IMR-90 (cell line): ENCODE measurements around the gene SLC12A6. TPM values are rescaled to one million over a fixed set of nuclear protein-coding genes. Genes with fewer than 3 reads are reported as not detected.
A peak's percentile ranks its signal among the peaks of the same experiment; 100 is the strongest.

ENCODE experiments used
- ATAC-seq: fragments of 200-7000 bp; cut with Tn5 transposase; 2 replicates; pipeline ENCODE4 v1.9.1; 2020; ENCODE audit warnings: low read depth, mild to moderate bottlenecking, moderate library complexity
- BruUV-seq: library from RNA; stranded (reverse); fragments of 400-500 nt; replicated peaks from 2 replicates; lab custom pipeline; 2021; lab: Mats Ljungman, UMichigan
- CTCF ChIA-PET: fragments of 300-600 bp; formaldehyde crosslinking; extraction: SDS; loops from one replicate; lab custom pipeline; 2021; ENCODE audit warnings: antibody characterized with exemption; lab: Yijun Ruan, JAX
- POLR2A ChIA-PET: fragments of 300-600 bp; sonication (Branson Sonifier 250); formaldehyde crosslinking; loops from one replicate; lab custom pipeline; 2022; ENCODE audit warnings: antibody characterized with exemption; ENCODE audit not compliant: unreplicated experiment; lab: Charles Lee
- DNase-seq: peaks from one replicate; pipeline ENCODE4 v3.0.0; 2013
- H2AFZ ChIP-seq: replicated peaks from 2 replicates; pipeline ENCODE3; 2013; ENCODE audit warnings: low read length, mild to moderate bottlenecking; ENCODE audit not compliant: poor library complexity
- H2AK5ac ChIP-seq: 2 replicates; pipeline ENCODE4 v1.6.1; 2013; ENCODE audit warnings: low read depth, low read length, inconsistent platforms
- H2AK9ac ChIP-seq: replicated peaks from 2 replicates; pipeline ENCODE3; 2013; ENCODE audit warnings: mild to moderate bottlenecking, low read depth, low read length, moderate library complexity; ENCODE audit not compliant: poor library complexity
- H2BK120ac ChIP-seq: 2 replicates; pipeline ENCODE4 v1.6.1; 2013; ENCODE audit warnings: low read depth, low read length, inconsistent platforms
- H2BK15ac ChIP-seq: 3 replicates; pipeline ENCODE4 v1.6.1; 2013; ENCODE audit warnings: low read depth, low read length, inconsistent platforms
- H2BK20ac ChIP-seq: 2 replicates; pipeline ENCODE4 v1.6.1; 2013; ENCODE audit warnings: low read depth, mild to moderate bottlenecking, inconsistent platforms, low read length, moderate library complexity
- H2BK5ac ChIP-seq: 2 replicates; pipeline ENCODE4 v1.6.1; 2013; ENCODE audit warnings: mild to moderate bottlenecking, low read depth, low read length, inconsistent platforms; ENCODE audit not compliant: poor library complexity, severe bottlenecking
- H3K14ac ChIP-seq: replicated peaks from 2 replicates; pipeline ENCODE4 v1.6.1; 2013; ENCODE audit warnings: low read depth, low read length, inconsistent platforms
- H3K18ac ChIP-seq: 2 replicates; pipeline ENCODE4 v1.6.1; 2013; ENCODE audit warnings: low read depth, low read length, control low read depth
- H3K23ac ChIP-seq: 2 replicates; pipeline ENCODE4 v1.6.1; 2013; ENCODE audit warnings: low read depth, low read length, inconsistent platforms
- H3K27ac ChIP-seq: 2 replicates; pipeline ENCODE4 v1.5.1; 2013; ENCODE audit warnings: mild to moderate bottlenecking, control low read depth, low read length; ENCODE audit not compliant: insufficient read depth
- H3K27me3 ChIP-seq: 2 replicates; pipeline ENCODE4 v1.6.1; 2013; ENCODE audit warnings: low read length; ENCODE audit not compliant: control insufficient read depth, insufficient read depth
- H3K36me3 ChIP-seq: 2 replicates; pipeline ENCODE4 v1.6.1; 2013; ENCODE audit warnings: low read length, mixed read lengths; ENCODE audit not compliant: control insufficient read depth, insufficient read depth
- H3K4ac ChIP-seq: 2 replicates; pipeline ENCODE4 v1.6.1; 2013; ENCODE audit warnings: low read depth, low read length, inconsistent platforms
- H3K4me1 ChIP-seq: 2 replicates; pipeline ENCODE4 v1.6.1; 2013; ENCODE audit warnings: low read length, mixed read lengths; ENCODE audit not compliant: control insufficient read depth, insufficient read depth
- H3K4me2 ChIP-seq: 2 replicates; pipeline ENCODE4 v1.6.1; 2013; ENCODE audit warnings: low read depth, mild to moderate bottlenecking, control low read depth, low read length, moderate library complexity
- H3K4me3 ChIP-seq: 2 replicates; pipeline ENCODE4 v1.5.1; 2013; ENCODE audit warnings: low read depth, mild to moderate bottlenecking, control low read depth, low read length, moderate library complexity; ENCODE audit not compliant: insufficient read depth
- H3K56ac ChIP-seq: 2 replicates; pipeline ENCODE4 v1.6.1; 2013; ENCODE audit warnings: low read length, inconsistent platforms; ENCODE audit not compliant: insufficient read depth; ENCODE audit errors: extremely low read depth
- H3K79me1 ChIP-seq, 2 experiments: 2 replicates each; pipeline ENCODE4 v1.6.1; 2013; ENCODE audit warnings: low read length in 2 of 2, inconsistent platforms in 1 of 2, low read depth in 1 of 2
- H3K9ac ChIP-seq: 2 replicates; pipeline ENCODE4 v1.6.1; 2013; ENCODE audit warnings: low read depth, low read length, control low read depth
- H3K9me1 ChIP-seq: 2 replicates; pipeline ENCODE4 v1.6.1; 2013; ENCODE audit warnings: low read length, inconsistent platforms; ENCODE audit not compliant: insufficient read depth
- H3K9me3 ChIP-seq: 2 replicates; pipeline ENCODE4 v1.6.1; 2013; ENCODE audit warnings: low read length; ENCODE audit not compliant: control insufficient read depth, insufficient read depth
- H4K20me1 ChIP-seq: 2 replicates; pipeline ENCODE4 v1.6.1; 2013; ENCODE audit warnings: low read length, inconsistent platforms; ENCODE audit not compliant: insufficient read depth
- H4K5ac ChIP-seq: 2 replicates; pipeline ENCODE4 v1.6.1; 2013; ENCODE audit warnings: mild to moderate bottlenecking, low read depth, low read length, control low read depth
- H4K8ac ChIP-seq, 2 experiments: 2 replicates each; pipeline ENCODE4 v1.6.1; 2013; ENCODE audit warnings: low read depth in 2 of 2, low read length in 2 of 2, control low read depth in 1 of 2, inconsistent platforms in 1 of 2
- H4K91ac ChIP-seq: 2 replicates; pipeline ENCODE4 v1.6.1; 2013; ENCODE audit warnings: low read depth, low read length, inconsistent platforms; ENCODE audit not compliant: insufficient read depth
- MXI1 ChIP-seq: IDR thresholded peaks from 2 replicates; pipeline ENCODE4 v1.6.1; 2012; ENCODE audit warnings: low read depth, mild to moderate bottlenecking, low read length, moderate library complexity, borderline replicate concordance
- RAD21 ChIP-seq: IDR thresholded peaks from 2 replicates; pipeline ENCODE4 v1.6.1; 2012; ENCODE audit warnings: low read length, improper control_type of control experiment
- RFX5 ChIP-seq: IDR thresholded peaks from 2 replicates; pipeline ENCODE4 v1.8.0; 2012; ENCODE audit warnings: low read depth, mild to moderate bottlenecking, low read length, moderate library complexity
- WGBS, 2 experiments: methylation state at CpG; one replicate each; pipeline versions ENCODE4 v1.1.5 to v1.1.7; 2013; ENCODE audit warnings: missing lambda C conversion rate in 2 of 2; ENCODE audit not compliant: insufficient read length in 1 of 2; ENCODE audit errors: extremely low coverage in 2 of 2; 5-methylcytosine and 5-hydroxymethylcytosine counted together
- dilution Hi-C: fragments of 300-500 bp; cut with HindIII; formaldehyde crosslinking; loops from one replicate; pipeline ENCODE4 v1.14.3; 2018; ENCODE audit warnings: low sequenced_read_pairs; ENCODE audit not compliant: unreplicated experiment
- in situ Hi-C: fragments of 300-500 bp; cut with MboI; formaldehyde crosslinking; loops from 3 replicates; pipeline ENCODE4 v1.14.3; 2019; ENCODE audit warnings: low sequenced_read_pairs, inconsistent platforms, mixed read lengths
- intact Hi-C: fragments of 100-400 bp; cut with micrococcal nuclease; formaldehyde crosslinking; loops from 2 replicates; pipeline ENCODE4 v1.10.0; 2022
- polyA plus RNA-seq, 3 experiments: library from polyadenylated mRNA; depleted of rRNA; stranded (reverse); fragments of >200 nt; gene quantifications; 2 replicates each; pipeline ENCODE4 v1.2.3, GENCODE V29; 2012; ENCODE audit warnings: low replicate concordance in 1 of 3
- total RNA-seq: library from RNA; depleted of rRNA; stranded (reverse); fragments of >200 nt; gene quantifications from 2 replicates; pipeline ENCODE4 v1.2.3, GENCODE V29; 2012
- TF ChIP-seq, protein P1 (sequence below): fragments of 150-350 bp; IDR thresholded peaks from 2 replicates; pipeline ENCODE4 v1.6.1; 2016; ENCODE audit warnings: low read depth, mild to moderate bottlenecking, low read length, moderate library complexity, borderline replicate concordance
- TF ChIP-seq, protein P2 (sequence below): fragments of 150-350 bp; IDR thresholded peaks from 2 replicates; pipeline ENCODE4 v1.6.1; 2017; ENCODE audit warnings: mild to moderate bottlenecking, antibody characterized with exemption, low read length, low read depth

The SLC12A6 gene
- total and polyA plus RNA-seq, 2 of the 4 experiments (the other 2 are of a cell fraction), result 7.7 to 10.2 TPM

DNA sequence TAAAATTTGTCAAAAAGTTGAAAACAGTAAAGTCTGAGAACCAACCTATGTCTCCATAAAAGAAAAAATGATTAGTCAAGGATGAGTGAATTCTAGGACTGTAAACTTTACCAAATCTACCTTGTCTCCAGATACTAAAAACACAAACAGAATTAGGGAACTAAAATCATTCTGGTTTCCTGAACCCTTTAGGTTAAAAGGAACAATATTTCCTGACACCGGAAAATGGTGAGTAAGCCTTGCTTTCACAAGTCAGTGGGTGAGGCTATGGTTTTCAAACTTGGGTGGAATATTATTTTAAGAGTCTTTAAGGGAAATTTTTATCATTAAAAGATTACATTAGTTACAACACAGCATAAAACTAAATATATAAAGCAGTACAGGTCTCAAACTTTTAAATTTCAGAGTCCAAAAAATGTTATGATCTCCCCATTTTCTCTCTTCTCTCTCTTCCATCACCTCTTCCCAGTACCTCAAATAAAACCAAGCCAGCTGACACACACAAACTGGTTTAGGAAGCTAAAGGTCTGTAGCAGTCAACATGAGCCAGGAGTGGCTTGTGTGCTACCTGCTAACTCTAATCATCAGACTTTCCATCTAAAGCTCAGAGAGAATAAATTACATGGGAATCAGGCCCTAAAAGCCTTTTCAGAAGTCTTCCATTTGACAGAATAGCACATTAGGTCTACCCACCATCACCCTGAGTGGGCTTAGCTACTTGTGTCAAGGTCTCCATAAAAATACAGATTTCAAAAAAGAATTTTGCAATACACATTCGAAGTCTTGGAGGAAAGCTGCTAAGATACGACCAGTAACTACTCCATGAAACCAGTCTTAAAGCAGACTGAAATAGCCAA lies 2.2 kb downstream of the SLC12A6 start:
- no TSS peak for BruUV-seq
- H3K27ac ChIP-seq, result no peak overlapping the region
- H2BK20ac ChIP-seq, result no peak overlapping the region
- H4K8ac ChIP-seq, result no peak overlapping the region
- no peaks in the 10 kb centered on the region for H4K20me1 ChIP-seq
- ChIA-PET CTCF (interaction anchor here (1.0 kb wide), 1 partner anchor 23 kb away, joined by 3 read pairs; no protein-coding TSS in a partner anchor), POLR2A (no interaction called here)
- ATAC-seq (no peak), DNase-seq (no peak)
- no peak overlapping the region for H2BK5ac ChIP-seq
- peaks cover 7% of the 10 kb centered on the region for H3K4me1 ChIP-seq
- no peak overlapping the region for H3K9ac ChIP-seq
- peak overlapping the region; percentile 36 for H3K4me2 ChIP-seq
- H3K9me3 ChIP-seq, result no peaks in the 10 kb centered on the region
- in situ Hi-C loops, result no loop called here
- H3K56ac ChIP-seq, result no peak overlapping the region; the same call in 1 of the 2 replicates
- H3K36me3 ChIP-seq, result peaks cover 3% of the 10 kb centered on the region
- H3K27me3 ChIP-seq, result no peaks in the 10 kb centered on the region
- H3K23ac ChIP-seq, result no peak overlapping the region
- intact Hi-C loops, result no loop called here
- H3K9me1 ChIP-seq, result no peaks in the 10 kb centered on the region
- TF ChIP-seq, protein P1, sequence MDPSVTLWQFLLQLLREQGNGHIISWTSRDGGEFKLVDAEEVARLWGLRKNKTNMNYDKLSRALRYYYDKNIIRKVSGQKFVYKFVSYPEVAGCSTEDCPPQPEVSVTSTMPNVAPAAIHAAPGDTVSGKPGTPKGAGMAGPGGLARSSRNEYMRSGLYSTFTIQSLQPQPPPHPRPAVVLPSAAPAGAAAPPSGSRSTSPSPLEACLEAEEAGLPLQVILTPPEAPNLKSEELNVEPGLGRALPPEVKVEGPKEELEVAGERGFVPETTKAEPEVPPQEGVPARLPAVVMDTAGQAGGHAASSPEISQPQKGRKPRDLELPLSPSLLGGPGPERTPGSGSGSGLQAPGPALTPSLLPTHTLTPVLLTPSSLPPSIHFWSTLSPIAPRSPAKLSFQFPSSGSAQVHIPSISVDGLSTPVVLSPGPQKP, result no peak
- no peak for TF ChIP-seq RFX5
- TF ChIP-seq MXI1, result no peak
- TF ChIP-seq, protein P2, sequence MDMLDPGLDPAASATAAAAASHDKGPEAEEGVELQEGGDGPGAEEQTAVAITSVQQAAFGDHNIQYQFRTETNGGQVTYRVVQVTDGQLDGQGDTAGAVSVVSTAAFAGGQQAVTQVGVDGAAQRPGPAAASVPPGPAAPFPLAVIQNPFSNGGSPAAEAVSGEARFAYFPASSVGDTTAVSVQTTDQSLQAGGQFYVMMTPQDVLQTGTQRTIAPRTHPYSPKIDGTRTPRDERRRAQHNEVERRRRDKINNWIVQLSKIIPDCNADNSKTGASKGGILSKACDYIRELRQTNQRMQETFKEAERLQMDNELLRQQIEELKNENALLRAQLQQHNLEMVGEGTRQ, result no peak
- TF ChIP-seq RAD21, result no peak
- H2AK9ac ChIP-seq, result no peak overlapping the region
- WGBS, 2 experiments, result 100% methylated on average over 1 of the region's 3 CpGs; no CpG with 5 or more reads in 1 of the 2 experiments
- H2AK5ac ChIP-seq, result no peak overlapping the region
- no peak overlapping the region; the same call in 1 of the 2 replicates for H3K4ac ChIP-seq
- no peak overlapping the region for H3K18ac ChIP-seq
- no peak overlapping the region for H3K4me3 ChIP-seq
- H2BK120ac ChIP-seq, result no peak overlapping the region
- H4K5ac ChIP-seq, result no peak overlapping the region
- no peak overlapping the region for H4K91ac ChIP-seq
- no peak overlapping the region for H2AFZ ChIP-seq
- H2BK15ac ChIP-seq, result no peak overlapping the region
- no peak overlapping the region; the same call in 1 of the 2 replicates for H3K14ac ChIP-seq
- dilution Hi-C loops, result no loop called here
- peaks cover 6 to 21% of the 10 kb centered on the region in 2 experiments for H3K79me1 ChIP-seq
